GM12878 (cell line): ENCODE results near the gene PHOSPHO1. TPM values are rescaled to one million over a fixed set of nuclear protein-coding genes. Genes with fewer than 3 reads are reported as not detected.

ENCODE experiments used
- CBX3 ChIP-seq: fragments of 200-600 bp; sonication (generic); IDR thresholded peaks from 2 replicates; pipeline ENCODE4 v1.6.1; 2016; ENCODE audit warnings: low read depth, borderline replicate concordance
- FOXK2 ChIP-seq: fragments of 450-650 bp; IDR thresholded peaks from 2 replicates; pipeline ENCODE4 v1.6.1; 2017; ENCODE audit warnings: mild to moderate bottlenecking, moderate library complexity
- IKZF2 ChIP-seq, 2 experiments: fragments of 450-650 bp; IDR thresholded peaks; 2 replicates each; pipeline ENCODE4 v1.6.1; 2017; ENCODE audit warnings: mild to moderate bottlenecking in 2 of 2, moderate library complexity in 2 of 2
- IRF4 ChIP-seq: IDR thresholded peaks from 2 replicates; pipeline ENCODE4 v1.6.1; 2011; ENCODE audit warnings: low read depth, low read length
- JUNB ChIP-seq: IDR thresholded peaks from 2 replicates; pipeline ENCODE4 v1.6.1; 2016; ENCODE audit warnings: antibody characterized with exemption, mild to moderate bottlenecking
- MTA2 ChIP-seq: fragments of 450-650 bp; IDR thresholded peaks from 2 replicates; pipeline ENCODE4 v1.6.1; 2016; ENCODE audit warnings: low read depth, mild to moderate bottlenecking, moderate library complexity
- MTA3 ChIP-seq: IDR thresholded peaks from 2 replicates; pipeline ENCODE4 v1.6.1; 2012; ENCODE audit warnings: low read length, inconsistent platforms, borderline replicate concordance
- NFYB ChIP-seq: IDR thresholded peaks from 2 replicates; pipeline ENCODE4 v1.6.1; 2011; ENCODE audit warnings: low read depth, mild to moderate bottlenecking, low read length, improper control_type of control experiment, moderate library complexity; ENCODE audit not compliant: insufficient read depth
- POLR2A ChIP-seq: IDR thresholded peaks from 2 replicates; pipeline ENCODE4 v1.6.1; 2011; ENCODE audit warnings: low read depth, mild to moderate bottlenecking, low read length
- POLR2AphosphoS5 ChIP-seq: IDR thresholded peaks from 2 replicates; pipeline ENCODE4 v1.6.1; 2011; ENCODE audit warnings: mild to moderate bottlenecking, low read length, inconsistent platforms
- RELA ChIP-seq: fragments of 450-650 bp; IDR thresholded peaks from 2 replicates; pipeline ENCODE4 v1.8.0; 2014; ENCODE audit warnings: borderline replicate concordance; ENCODE audit not compliant: partially characterized antibody
- SIN3A ChIP-seq: IDR thresholded peaks from 2 replicates; pipeline ENCODE4 v1.6.1; 2012; ENCODE audit warnings: low read depth, low read length, improper control_type of control experiment
- SP1 ChIP-seq: IDR thresholded peaks from one replicate; pipeline ENCODE4 v1.6.1; 2011; ENCODE audit warnings: low read depth, low read length
- SUPT20H ChIP-seq: IDR thresholded peaks from 2 replicates; pipeline ENCODE4 v1.6.1; 2011; ENCODE audit warnings: low read depth, mild to moderate bottlenecking, low read length, moderate library complexity, borderline replicate concordance; ENCODE audit not compliant: control insufficient read depth
- TAF1 ChIP-seq: IDR thresholded peaks from 2 replicates; pipeline ENCODE4 v1.6.1; 2011; ENCODE audit warnings: mild to moderate bottlenecking, low read depth, low read length, borderline replicate concordance
- TCF12 ChIP-seq: IDR thresholded peaks from 2 replicates; pipeline ENCODE4 v1.6.1; 2011; ENCODE audit warnings: low read depth, mild to moderate bottlenecking, low read length
- WRNIP1 ChIP-seq: IDR thresholded peaks from 2 replicates; pipeline ENCODE4 v1.6.1; 2011; ENCODE audit warnings: low read depth, low read length, improper control_type of control experiment, borderline replicate concordance
- ZNF207 ChIP-seq: fragments of 450-650 bp; IDR thresholded peaks from 2 replicates; pipeline ENCODE4 v1.6.1; 2014; ENCODE audit warnings: antibody characterized with exemption, mild to moderate bottlenecking, borderline replicate concordance
- ZNF24 ChIP-seq: fragments of 450-650 bp; IDR thresholded peaks from 2 replicates; pipeline ENCODE4 v1.6.1; 2017; ENCODE audit warnings: antibody characterized with exemption, mild to moderate bottlenecking
- ZNF274 ChIP-seq: IDR thresholded peaks from one replicate; pipeline ENCODE4 v1.8.0; 2011; ENCODE audit not compliant: insufficient read length, insufficient read depth
- ZNF622 ChIP-seq: fragments of 450-650 bp; IDR thresholded peaks from 2 replicates; pipeline ENCODE4 v1.6.1; 2017; ENCODE audit warnings: mild to moderate bottlenecking, inconsistent platforms
- ZSCAN29 ChIP-seq: fragments of 450-650 bp; IDR thresholded peaks from 2 replicates; pipeline ENCODE4 v1.6.1; 2017; ENCODE audit warnings: mild to moderate bottlenecking, moderate library complexity
- polyA plus RNA-seq, 11 experiments: library from polyadenylated mRNA; depleted of rRNA in 4 of 11; unstranded in 6 of 11; stranded (reverse) in 5 of 11; fragments of >200 nt; fragmentation: Nextera tagmentation in 4 of 11; fragmentation: Illumina TruSeq in 1 of 11; extraction: Ambion mirVana in 4 of 11; extraction: Trizol in 1 of 11; gene quantifications; 1 replicate in 1 of 11; 2 replicates in 10 of 11; pipeline versions ENCODE4 v1.2.1 to v1.2.3, GENCODE V29; 2011 to 2016; ENCODE audit warnings: inconsistent platforms in 2 of 11, missing spikeins in 2 of 11, low read depth in 1 of 11
- total RNA-seq, 4 experiments: library from RNA; depleted of rRNA in 3 of 4; stranded (reverse); fragments of >200 nt in 3 of 4; fragmentation: Illumina TruSeq in 1 of 4; extraction: Trizol in 1 of 4; gene quantifications; 2 replicates each; pipeline versions ENCODE4 v1.2.1 to v1.2.3, GENCODE V29; 2013 to 2021
- TF ChIP-seq, protein P1 (sequence below): IDR thresholded peaks from 2 replicates; pipeline ENCODE4 v1.6.1; 2011; ENCODE audit warnings: mild to moderate bottlenecking, low read depth, low read length, moderate library complexity; ENCODE audit not compliant: insufficient replicate concordance
- TF ChIP-seq, protein P2 (sequence below), 3 experiments: IDR thresholded peaks in 2 of 3; conservative IDR thresholded peaks in 1 of 3; 2 replicates each; pipeline ENCODE4 v1.5.1; 2011; ENCODE audit warnings: low read depth in 3 of 3, low read length in 3 of 3, mild to moderate bottlenecking in 3 of 3, control low read depth in 2 of 3, moderate library complexity in 2 of 3, inconsistent platforms in 1 of 3, mixed read lengths in 1 of 3; ENCODE audit not compliant: control insufficient read depth in 2 of 3, insufficient read depth in 1 of 3; ENCODE audit errors: extremely low read depth in 1 of 3
- TF ChIP-seq, protein P3 (sequence below): fragments of 450-650 bp; IDR thresholded peaks from 2 replicates; pipeline ENCODE4 v1.6.1; 2016; ENCODE audit warnings: mild to moderate bottlenecking
- TF ChIP-seq, protein P4 (sequence below): IDR thresholded peaks from 2 replicates; pipeline ENCODE4 v1.6.1; 2011; ENCODE audit warnings: borderline replicate concordance, low read depth, mild to moderate bottlenecking, moderate library complexity, low read length; ENCODE audit not compliant: insufficient read depth, poor library complexity, severe bottlenecking

The PHOSPHO1 gene
- total and polyA plus RNA-seq, 10 of the 15 experiments (the other 5 are each of a cell fraction or from before 2014, with no cell fraction given) = 0.03 to 1.5 (median 0.16) TPM; not detected in 2

DNA sequence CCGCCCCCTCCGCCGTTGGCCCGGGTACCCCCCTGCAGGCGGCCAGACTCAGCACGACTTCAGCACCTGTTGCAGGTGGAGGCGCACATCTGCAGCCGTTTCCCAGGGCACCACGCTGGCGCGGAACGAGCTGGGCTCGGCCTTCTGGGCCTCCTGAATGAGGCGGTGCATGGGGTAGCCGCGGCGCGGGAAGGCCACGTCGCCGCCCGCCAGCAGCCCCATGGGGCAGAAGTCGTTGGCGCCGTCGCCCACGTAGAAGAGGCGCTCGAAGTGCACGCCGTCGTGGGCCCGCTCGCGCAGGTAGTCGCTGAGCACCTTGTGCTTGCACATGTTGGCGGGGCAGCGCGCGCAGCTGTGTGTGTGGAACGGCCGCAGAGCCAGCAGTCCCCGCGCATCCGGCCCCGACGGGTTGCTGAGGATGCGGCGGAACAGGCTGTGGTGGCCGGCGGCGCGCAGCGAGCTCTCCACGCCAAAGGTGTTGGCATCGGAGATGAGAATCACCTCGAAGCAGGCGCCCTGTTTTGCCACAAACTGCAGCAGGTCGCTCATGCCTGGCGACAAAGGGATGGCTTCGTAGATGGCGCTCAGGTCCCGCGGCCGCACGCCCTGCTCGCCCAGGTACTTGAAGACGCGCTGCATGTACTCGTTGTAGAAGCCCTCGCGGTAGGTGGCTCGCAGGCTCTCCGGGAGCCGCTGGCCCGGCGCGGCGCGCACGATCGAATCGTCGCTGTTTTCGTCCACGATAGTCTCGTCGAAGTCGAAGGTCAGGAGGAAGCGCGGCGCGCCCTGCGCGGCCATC, 6.2 kb downstream of the PHOSPHO1 start (continued):
- TF ChIP-seq, protein P1, sequence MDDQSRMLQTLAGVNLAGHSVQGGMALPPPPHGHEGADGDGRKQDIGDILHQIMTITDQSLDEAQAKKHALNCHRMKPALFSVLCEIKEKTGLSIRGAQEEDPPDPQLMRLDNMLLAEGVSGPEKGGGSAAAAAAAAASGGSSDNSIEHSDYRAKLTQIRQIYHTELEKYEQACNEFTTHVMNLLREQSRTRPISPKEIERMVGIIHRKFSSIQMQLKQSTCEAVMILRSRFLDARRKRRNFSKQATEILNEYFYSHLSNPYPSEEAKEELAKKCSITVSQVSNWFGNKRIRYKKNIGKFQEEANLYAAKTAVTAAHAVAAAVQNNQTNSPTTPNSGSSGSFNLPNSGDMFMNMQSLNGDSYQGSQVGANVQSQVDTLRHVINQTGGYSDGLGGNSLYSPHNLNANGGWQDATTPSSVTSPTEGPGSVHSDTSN = no peak
- TF ChIP-seq SUPT20H (no peak), JUNB (no peak), ZNF207 (no peak), TCF12 (0 out of 2 replicates have a peak, but pooled peaks have one; percentile 11), CBX3 (no peak), ZNF24 (no peak), IRF4 (no peak), TAF1 (no peak), ZNF274 (no peak), FOXK2 (no peak), RELA (no peak), SIN3A (no peak), ZSCAN29 (no peak), SP1 (no peak), POLR2A (peak; percentile 86), POLR2AphosphoS5 (no peak), MTA2 (no peak), ZNF622 (no peak), WRNIP1 (no peak), IKZF2 (IDR thresholded peaks at IDR 0.05) (no peak), NFYB (no peak), MTA3 (0 out of 2 replicates have a peak, but pooled peaks have one; percentile 37)
- TF ChIP-seq, protein P2, sequence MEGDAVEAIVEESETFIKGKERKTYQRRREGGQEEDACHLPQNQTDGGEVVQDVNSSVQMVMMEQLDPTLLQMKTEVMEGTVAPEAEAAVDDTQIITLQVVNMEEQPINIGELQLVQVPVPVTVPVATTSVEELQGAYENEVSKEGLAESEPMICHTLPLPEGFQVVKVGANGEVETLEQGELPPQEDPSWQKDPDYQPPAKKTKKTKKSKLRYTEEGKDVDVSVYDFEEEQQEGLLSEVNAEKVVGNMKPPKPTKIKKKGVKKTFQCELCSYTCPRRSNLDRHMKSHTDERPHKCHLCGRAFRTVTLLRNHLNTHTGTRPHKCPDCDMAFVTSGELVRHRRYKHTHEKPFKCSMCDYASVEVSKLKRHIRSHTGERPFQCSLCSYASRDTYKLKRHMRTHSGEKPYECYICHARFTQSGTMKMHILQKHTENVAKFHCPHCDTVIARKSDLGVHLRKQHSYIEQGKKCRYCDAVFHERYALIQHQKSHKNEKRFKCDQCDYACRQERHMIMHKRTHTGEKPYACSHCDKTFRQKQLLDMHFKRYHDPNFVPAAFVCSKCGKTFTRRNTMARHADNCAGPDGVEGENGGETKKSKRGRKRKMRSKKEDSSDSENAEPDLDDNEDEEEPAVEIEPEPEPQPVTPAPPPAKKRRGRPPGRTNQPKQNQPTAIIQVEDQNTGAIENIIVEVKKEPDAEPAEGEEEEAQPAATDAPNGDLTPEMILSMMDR (IDR thresholded peaks at IDR 0.05 in 2 of 3, conservative IDR thresholded peaks at IDR 0.05 in 1 of 3; ENCODE audit: control insufficient read depth in 2 of 3, extremely low read depth in 1 of 3, insufficient read depth in 1 of 3, low read depth in 3 of 3, low read length in 3 of 3) = no peak
- TF ChIP-seq, protein P3, sequence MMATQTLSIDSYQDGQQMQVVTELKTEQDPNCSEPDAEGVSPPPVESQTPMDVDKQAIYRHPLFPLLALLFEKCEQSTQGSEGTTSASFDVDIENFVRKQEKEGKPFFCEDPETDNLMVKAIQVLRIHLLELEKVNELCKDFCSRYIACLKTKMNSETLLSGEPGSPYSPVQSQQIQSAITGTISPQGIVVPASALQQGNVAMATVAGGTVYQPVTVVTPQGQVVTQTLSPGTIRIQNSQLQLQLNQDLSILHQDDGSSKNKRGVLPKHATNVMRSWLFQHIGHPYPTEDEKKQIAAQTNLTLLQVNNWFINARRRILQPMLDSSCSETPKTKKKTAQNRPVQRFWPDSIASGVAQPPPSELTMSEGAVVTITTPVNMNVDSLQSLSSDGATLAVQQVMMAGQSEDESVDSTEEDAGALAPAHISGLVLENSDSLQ = no peak
- TF ChIP-seq, protein P4, sequence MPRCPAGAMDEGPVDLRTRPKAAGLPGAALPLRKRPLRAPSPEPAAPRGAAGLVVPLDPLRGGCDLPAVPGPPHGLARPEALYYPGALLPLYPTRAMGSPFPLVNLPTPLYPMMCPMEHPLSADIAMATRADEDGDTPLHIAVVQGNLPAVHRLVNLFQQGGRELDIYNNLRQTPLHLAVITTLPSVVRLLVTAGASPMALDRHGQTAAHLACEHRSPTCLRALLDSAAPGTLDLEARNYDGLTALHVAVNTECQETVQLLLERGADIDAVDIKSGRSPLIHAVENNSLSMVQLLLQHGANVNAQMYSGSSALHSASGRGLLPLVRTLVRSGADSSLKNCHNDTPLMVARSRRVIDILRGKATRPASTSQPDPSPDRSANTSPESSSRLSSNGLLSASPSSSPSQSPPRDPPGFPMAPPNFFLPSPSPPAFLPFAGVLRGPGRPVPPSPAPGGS = peak; percentile 71
